HuH-7 (cell line): ENCODE measurements around the gene FRMPD2.
"Not testable (repeated sequence)": the region's sequence is repeated elsewhere in the genome, so short reads cannot be mapped to it uniquely, and the experiment has no call there.

Experiments used
- DNase-seq: peaks from one replicate; pipeline ENCODE4 v3.0.0; 2011; ENCODE audit warnings: low spot score

FRMPD2 gene

DNA sequence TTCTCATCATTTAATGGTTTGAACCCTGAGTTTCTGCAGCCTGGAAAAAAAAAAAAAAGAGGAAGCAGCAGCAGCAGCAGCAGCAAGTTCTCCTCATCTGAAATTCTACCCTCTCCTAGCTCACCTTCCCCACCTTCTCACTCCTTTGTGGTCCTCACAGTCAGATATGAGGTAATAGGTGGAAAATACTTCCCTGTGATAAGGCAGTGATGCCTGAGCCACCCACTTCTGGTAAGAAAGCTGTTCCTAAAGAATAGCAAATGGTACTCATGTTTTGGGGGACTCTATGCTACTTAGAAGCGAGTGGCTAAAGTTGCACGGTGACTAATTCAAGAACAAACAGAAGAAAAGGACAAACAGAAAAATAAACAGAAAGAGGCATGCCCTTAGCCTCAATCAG is 148.2 kb downstream of the FRMPD2 start:
- not testable (repeated sequence) for DNase-seq

DNA sequence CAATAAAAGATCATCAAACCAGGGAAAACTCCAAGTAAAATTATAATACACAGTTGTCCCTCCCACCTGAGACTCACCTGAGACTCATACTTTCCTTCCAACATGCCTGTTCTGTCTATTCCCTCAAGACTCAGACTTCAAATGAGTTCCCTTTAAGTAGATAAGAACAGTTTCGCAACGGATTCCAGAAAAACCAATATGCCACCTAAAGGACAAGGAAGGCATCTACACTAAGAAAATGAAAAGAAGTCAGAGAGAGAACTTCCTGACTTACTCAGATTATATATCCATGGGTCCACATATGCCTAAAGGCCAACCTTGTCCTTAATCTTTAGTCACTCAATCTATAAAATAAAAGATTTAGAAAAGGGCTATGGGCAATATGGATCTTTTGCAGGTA is 148.9 kb downstream of the FRMPD2 start:
- not testable (repeated sequence) for DNase-seq

DNA sequence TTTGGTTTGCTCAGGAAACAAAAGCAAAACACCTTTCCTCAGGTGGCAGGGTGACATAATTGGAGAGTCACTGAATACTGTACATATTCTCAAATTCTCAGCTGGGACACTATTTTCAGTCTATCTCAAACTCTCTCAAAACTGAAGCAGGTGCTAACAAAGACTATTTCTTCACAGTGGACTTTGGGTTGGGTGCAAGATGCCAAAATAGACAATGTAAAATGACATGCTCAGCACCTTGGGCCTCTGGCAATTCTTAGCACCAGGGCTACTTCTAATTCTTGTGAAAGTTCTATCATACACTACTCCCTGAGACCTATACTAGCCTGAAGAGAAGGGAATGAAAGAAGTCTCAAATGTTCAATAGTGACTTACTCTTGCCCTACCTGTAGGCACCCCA is 151.9 kb downstream of the FRMPD2 start:
- DNase-seq = not testable (repeated sequence)

GRCh38 chr10:48110277-48110676 is 164.2 kb downstream of the FRMPD2 start:
- not testable (repeated sequence) for DNase-seq
